HG03045 (cell line): ENCODE data around the gene RNF213.
"Not testable (repeated sequence)": the region's sequence is repeated elsewhere in the genome, so short reads cannot be mapped to it uniquely, and the experiment has no call there.

Source experiments
- ATAC-seq: cut with Tn5 transposase; IDR thresholded peaks from one replicate; pipeline ENCODE4 v1.9.1; 2021; ENCODE audit warnings: mild to moderate bottlenecking, moderate library complexity; ENCODE audit not compliant: unreplicated experiment

Gene RNF213

DNA sequence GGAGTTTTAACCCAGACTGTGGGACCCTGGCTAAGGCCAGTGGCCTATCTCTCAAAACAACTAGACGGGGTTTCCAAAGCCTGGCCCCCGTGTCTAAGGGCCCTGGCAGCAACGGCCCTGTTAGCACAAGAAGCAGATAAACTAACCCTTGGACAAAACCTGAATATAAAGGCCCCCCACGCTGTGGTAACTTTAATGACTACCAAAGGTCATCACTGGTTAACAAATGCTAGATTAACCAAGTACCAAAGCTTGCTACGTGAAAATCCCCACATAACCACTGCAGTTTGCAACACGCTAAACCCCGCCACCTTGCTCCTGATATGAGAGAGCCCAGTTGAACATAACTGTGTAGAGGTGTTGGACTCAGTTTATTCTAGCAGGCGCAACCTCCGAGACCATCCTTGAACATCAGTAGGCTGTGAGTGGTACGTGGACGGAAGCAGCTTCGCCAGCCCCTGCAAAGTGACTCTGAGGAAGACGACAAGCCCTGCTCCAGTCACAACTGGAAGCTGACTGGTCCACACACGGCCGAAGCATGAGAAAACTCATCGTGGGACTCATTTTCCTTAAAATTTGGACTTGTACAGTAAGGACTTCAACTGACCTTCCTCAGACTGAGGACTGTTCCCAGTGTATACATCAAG, 149.9 kb downstream of the RNF213 start:
- not testable (repeated sequence) for ATAC-seq

DNA sequence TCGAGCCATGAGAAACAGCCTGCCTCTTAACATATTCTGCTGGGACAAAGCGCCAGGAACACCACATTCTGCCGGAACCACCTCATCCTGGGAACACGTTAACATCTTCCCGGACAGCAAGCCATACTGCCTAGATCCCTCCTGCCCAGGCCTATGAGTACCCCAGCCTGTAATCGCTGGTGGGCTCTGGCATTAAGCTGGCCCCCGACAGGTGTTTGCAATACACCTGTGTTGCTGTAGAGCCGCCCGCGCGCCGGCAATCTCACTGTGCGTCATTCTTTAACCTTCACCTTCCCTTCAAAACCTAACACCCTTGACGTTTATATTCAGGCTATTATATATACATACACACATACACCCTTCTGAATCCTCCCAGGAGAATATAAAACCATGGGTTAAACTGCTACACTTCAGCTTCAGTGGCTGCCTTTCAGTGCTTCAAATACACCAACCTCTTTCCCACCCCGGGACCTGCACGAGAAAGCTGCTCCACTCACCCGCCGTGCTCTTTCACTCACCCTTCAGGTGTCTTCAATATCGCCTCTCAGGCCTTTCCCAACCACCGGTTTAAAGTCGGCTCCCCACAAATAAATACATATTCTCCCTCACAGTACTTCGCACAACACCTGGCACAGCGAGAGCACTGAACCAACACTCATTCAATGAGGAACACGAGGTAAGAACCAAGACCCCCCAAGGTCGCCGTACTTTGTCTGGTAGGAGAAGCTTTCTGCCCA, 153.3 kb downstream of the RNF213 start:
- ATAC-seq = no peak

DNA sequence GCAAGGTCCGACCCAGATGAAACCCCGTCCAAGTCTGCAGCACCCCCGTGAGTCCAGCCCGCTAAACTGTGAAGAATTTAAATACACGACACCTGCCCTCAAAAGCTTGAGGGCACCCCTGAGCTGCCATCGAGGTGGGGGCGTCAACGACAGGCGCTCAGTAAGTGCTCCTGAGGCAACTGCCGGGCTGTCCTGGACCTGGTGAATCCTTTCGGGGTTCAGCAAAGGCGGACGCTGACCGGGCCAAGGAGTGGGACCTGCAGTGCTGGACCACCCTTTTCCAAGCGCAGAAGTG, 153.8 kb downstream of the RNF213 start:
- ATAC-seq = no peak

DNA sequence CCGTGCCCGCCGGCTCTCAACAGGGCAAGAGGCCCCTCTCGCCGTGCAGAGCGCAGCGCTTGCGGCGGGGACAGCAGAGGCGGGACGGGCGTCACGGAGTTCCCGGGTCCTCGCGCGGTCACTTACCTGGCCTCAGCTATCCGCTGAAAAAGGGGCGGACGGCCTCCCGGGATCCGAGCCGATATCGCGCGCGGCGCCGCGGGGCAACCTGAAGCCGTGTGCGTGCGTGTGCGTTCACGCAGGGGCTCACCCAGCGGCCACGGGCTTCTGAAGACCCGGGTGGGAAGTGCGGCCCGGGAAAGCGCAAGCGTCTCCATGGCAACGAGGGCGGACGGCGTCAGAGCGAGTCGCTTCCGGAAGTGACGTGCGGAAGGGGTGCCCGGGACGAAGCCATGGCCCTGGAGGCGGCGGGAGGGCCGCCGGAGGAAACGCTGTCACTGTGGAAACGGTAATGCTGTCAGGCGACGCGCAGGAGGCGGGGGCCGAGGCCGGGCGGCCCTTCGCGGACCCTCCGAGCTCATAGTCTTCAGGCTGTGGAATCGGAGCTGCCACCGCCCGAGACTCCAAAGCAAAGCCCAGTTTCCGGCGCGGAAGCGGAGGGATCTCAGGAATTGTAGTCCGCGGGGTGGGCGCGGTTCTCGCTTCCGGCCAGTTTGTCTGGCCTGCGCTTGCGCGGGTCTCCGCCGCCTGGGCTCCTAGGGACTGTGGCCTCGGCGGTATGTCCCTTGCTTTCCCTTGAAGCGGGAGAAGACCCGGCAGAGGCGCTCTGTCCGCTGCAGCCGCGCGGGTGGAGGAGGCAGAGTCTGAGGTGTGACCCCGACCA, 154.4 kb downstream of the RNF213 start, which contains the start of gene ENDOV:
ENDOV (plus strand) TSS at position 365 of the 823 bp plus-strand sequence; CDS start at position 393, 28 bp downstream.
- peak; percentile 95 for ATAC-seq

DNA sequence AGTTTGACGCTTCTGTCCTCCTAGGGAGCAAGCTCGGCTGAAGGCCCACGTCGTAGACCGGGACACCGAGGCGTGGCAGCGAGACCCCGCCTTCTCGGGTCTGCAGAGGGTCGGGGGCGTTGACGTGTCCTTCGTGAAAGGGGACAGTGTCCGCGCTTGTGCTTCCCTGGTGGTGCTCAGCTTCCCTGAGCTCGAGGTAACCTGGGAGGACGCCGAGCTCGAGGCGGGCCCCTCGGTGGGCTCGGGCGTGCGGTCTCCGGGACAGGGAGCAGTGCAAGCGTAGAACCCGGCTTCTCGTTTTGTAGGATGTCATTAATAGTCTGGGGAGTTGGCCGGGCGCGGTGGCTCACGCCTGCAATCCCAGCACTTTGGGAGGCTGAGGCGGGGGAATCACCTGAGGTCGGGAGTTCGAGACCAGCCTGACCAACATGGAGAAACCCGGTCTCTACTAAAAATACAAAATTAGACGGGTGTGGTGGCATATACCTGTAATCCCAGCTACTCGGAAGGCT, 155.0 kb downstream of the RNF213 start:
- peak; percentile 6 for ATAC-seq

DNA sequence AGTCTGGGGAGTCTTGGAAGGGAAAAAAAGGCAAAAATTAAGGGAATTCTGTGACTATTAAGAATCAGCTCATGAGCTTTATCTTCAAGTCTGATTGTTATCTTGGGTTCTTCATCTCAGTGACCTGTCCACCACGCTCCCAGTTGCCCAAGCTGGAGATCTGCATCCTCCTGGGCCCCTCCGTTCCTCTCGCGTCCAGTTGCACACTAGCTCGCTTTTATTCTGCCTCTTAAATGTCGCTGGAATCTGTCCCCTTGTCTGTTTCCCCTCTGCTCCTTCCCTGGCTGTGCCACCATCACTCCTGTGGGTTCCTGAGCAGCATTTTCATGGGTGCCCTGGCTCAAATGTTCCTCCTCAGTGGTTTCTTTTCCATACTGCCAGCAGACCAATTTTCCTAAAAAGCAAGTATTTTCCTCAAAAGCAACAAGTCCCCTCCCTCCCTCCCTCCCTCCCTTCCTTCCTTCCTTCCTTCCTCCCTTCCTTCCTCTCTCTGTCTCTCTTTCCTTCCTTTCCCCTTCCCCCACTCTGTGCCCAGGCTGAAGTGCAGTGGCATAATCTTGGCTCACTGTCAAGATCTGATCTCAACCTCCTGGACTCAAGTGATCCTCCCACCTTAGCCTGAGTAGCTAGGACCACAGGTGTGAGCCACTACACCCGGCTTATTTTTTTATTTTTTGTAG, 155.7 kb downstream of the RNF213 start:
- no peak for ATAC-seq

DNA sequence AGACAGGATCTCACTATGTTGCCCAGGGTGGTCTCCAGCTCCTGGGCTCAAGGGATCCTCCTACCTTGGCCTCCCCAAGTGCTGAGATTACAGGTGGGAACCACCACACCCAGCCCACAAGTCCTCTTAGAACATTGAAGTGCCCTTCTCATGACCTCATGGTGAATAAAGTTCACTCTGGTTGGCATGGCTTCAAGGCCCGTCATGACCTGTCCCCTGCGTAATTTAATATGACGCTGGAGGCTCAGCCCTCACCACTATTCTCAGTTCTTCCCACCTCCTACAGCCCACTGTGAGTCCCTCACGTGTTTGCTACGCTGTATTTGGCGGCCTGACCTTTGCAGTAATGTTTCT, 156.3 kb downstream of the RNF213 start:
- ATAC-seq = no peak

DNA sequence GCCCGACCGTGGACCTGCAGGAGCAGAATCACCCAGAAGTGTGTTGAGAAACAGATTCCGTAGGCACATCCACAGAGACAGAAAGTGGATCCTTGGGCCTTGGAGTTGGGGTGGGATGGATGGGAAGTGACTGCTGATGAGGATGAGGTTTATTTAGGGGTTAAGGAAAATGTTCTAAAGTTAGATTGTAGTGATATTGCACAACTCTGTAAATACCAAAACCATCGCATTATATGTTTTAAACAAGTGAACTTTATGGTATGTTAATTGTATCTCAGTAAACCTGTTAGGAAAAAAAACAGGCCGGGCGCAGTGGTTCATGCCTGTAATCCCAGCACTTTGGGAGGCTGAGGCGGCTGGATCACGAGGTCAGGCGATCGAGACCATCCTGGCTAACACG, 157.9 kb downstream of the RNF213 start:
- ATAC-seq = no peak

DNA sequence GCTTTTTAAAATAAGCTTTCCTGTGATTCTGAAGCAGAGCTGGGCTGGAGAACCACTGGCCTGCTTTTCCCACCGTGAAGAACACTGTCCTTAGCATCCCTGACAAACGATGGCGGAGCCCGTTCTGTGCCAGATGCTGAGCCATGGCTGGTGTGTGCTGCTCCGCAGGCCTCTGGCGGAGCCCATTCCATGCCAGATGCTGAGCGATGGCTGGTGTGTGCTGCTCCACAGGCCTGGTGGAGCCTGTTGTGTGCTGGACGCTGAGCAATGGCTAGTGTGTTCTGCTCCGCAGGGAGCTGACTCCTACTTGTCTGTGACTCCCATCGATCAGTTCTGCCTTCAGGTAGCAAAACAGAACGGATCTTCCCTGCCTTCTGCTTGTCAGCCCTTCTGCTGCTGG, 158.6 kb downstream of the RNF213 start:
- ATAC-seq = no peak

DNA sequence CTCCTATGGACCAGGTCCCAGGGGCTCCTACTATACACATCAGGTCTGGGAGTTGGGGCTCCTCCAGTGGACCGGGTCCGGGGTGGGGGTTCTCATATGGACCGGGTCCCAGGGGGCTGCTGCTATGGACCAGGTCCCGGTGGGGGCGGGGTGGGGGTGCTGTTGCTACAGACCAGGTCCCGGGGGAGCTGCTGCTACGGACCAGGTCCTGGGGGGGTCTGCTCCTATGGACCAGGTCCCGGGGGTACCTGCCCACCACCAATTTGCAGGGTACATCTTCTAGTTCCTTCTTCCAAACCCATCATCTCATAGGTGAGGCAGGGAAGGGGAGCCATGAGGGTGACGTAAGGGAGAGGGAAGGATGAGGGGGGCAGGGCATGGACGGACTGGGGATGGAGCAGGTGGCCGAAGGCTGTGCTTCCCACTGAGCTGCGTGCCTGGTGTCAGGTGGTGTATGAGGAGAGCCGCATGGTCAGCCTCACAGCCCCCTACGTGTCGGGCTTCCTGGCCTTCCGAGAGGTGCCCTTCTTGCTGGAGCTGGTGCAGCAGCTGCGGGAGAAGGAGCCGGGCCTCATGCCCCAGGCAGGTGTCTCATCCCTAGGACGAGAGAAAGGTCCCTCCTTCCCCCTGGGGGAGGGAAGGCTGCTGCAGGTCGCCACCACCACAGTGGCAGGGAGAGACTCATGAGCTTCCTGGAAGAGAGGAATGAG, 160.9 kb downstream of the RNF213 start:
- no peak for ATAC-seq

DNA sequence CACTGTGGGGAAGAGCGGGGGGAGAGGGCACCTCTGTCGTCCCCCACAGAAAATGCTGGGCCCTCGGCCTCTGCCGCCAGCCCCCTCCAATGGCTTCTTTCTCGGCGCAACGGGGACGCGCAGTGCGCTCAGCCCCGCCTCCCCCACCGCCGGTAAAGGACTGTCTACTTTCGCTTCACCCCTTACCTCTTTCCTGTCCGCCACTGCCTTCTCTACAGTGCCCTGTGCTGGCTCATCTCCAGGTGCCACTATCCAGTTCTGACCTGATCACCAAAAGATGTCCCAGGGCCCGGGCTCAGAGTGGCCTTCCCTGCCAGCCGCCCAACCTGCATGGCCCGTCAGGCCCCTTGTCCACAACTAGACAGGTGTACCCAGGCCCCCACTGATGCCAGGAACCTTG, 161.6 kb downstream of the RNF213 start:
- ATAC-seq = no peak

DNA sequence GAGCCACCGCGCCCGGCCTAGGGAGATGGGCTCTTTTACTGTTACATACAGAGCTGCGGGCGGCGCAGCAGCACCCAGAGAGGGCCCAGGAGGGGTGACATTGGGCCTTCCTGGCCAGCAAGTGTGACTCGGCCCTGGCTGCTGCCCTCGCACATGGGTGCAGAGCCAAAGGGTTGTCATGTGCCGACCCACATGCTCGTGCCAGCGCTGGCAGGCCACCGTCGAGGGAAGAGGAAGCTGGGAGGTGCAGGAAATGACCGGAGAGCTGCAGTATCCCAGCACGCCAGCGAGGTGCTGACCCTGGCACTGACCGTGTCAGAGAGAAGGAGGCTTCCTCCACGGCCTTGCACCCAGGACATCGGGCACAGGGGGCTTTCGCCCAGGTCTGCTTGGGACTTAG, 162.3 kb downstream of the RNF213 start:
- no peak for ATAC-seq

DNA sequence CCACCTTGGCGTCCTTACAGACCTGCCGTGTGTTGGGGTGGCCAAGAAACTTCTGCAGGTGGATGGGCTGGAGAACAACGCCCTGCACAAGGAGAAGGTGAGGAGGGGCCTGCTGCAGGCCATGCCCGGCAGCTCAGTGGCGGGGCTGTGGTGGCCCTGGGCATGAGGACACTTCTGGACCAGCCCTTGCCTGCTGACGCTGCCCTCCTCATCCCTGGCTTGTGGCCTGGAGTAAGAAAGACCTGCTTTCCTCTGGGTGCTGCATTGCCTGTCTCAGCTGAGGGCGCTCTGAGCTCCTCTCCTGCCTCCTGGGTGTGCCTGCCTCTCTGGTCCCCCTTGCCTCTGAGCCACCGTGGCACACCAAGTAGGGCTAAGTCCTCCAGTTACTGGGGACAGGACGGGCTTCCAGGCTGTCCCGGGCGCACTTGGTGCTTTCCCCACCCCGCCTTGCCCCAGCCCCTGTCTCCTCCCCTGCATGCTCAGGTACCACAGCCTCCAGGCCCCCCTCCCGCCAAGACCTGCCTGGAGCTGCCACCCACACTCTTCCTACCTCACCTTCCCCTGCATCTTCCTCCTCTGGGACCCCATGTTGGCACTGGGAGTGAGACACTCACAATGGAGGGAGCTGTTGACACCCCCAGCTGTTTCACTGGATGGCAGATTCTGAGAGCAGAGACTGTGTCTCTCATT, 163.0 kb downstream of the RNF213 start:
- no peak for ATAC-seq

DNA sequence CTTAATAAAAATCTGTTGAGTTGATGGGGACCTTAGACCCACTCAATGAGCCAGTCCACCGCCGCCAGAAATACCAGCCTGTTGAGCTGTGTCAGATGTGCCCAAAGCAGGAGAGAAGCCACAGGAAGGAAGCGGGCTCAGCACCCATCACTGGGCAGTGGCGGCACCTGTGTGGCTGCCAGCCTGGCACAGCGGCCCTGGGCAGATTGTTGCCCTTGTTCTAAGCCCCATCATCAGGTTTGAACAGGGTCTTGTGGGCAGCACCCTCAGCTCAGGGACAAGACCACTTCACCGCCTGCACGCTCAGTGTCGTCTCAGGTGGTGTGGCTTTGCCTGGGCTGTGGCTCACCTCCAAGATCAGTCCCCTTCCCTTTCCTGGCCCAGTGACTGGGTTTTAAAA, 163.6 kb downstream of the RNF213 start:
- ATAC-seq = no peak

DNA sequence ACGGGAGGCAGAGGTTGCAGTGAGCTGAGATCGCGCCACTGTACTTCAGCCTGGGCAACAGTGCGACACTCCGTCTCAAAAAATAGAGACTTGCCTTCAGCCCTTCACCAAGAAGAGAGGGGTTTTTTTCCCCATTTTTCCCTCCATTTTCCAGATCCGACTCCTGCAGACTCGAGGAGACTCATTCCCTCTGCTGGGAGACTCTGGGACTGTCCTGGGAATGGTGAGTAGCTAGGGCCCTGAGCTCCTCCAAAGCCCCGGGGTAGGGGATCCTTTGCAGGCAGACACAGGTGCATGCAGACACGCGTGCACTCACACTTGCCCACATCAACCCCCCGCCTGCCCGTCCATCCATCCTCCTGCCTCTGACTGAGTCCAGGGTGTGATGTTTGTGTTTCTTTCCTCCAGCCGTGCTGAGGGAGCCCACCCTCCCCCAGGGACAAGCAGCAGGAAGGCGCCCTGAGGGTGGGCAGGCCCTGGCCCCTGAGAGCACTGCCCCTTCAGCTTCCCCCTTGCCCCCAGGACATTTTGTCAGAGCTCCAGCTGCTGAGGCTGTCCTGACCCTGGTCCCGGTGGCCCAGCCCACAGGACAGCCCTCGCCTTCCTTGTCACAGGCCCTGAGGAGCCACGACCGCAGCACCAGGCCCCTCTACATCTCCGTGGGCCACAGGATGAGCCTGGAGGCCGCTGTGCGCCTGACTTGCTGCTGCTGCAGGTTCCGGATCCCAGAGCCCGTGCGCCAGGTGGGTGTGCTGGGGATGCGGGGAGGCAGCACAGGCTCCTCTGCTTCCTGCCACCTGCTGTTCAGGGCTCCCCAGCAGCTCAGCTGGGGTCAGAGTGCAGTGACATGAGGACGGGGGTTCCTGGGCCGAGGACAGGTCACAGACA, 164.5 kb downstream of the RNF213 start:
- no peak for ATAC-seq

DNA sequence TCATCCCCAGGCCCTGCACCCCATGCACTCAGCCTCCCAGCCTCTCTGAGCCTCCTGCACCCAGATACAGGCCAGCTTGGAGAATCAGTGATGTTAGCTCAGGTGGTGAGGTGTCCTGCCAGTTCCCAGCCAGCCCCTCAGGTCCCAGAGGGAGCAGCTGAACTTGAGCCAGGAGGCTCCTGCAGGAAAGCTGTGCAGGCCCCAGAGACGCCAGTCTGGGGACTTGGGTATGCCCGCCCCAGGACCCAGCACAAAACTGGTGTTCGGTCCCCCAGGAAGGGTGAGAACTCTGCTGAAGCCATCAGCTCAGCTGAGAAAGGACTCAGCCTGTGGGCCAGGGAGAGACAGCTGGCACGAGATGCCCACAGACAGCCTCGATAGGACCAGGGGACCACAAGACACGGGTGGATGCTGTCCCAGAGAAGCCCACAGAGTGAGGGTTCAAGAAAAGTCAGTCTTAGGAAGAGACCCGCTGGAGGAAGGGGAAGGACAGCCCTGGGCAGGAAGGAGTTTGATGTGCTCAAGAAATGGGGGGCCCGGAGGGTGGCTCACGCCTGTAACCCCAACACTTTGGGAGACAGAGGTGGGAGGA, 165.3 kb downstream of the RNF213 start:
- no peak for ATAC-seq

DNA sequence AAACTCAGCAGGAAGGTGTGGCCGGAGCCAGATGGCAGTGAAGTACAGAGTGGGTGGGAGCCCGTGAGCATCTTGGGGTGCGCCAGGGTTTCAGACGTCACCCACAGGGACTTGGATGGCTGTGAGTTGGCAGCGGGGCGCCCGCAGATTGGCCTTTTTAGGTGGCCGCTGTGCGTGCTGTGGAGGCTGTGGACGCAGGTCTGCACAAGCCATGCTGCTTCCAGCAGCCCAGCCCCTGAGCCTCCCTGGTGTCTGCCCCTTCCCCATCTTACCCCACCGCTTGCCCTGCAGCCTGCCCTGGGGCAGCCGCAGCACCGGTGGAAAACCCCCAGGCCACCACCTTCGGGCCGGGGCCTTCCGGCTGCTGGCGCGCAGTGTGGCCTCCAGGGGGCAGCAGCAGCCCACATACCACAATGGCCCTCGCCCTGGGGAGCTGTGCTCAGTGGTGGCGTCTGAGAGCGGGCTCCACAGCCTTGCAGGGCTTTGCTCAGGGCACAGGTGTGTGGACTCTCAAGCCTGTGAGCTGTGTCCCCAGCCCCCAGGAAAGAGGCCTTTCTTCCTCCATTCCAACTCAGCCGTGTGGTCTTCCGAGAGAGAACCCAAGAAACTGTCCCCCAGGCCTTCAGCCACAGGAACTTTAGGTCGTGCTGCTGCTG, 166.1 kb downstream of the RNF213 start:
- ATAC-seq = peak; percentile 60
